ENCODE measurements around the gene TEDC1.

Gene TEDC1

GRCh38 chr14:105455766-105456660, 35.0 kb upstream of the TEDC1 start:
- H3K9me3 ChIP-seq = no peaks in the 10 kb centered on the region
- peaks cover 54% of the 10 kb centered on the region for H3K36me3 ChIP-seq
- no peak overlapping the region for H3K27ac ChIP-seq
- H3K4me3 ChIP-seq (ENCODE audit: low read depth in 1 of 2, low read length in 1 of 2) = no peak overlapping the region
- TF ChIP-seq CTCF (IDR thresholded peaks at IDR 0.05) = no peak
- no peaks in the 10 kb centered on the region for H3K4me1 ChIP-seq (ENCODE audit: control insufficient read depth in 1 of 2, insufficient read depth in 1 of 2, low read depth in 1 of 2, low read length in 1 of 2)
- H3K27me3 ChIP-seq = no peaks in the 10 kb centered on the region

- no peaks in the 10 kb centered on the region for H3K9me3 ChIP-seq
- H3K27ac ChIP-seq = no peak overlapping the region
- no peaks in the 10 kb centered on the region for H3K27me3 ChIP-seq
- no peaks in the 10 kb centered on the region for H3K4me1 ChIP-seq (ENCODE audit: control insufficient read depth in 1 of 2, insufficient read depth in 1 of 2, low read depth in 1 of 2, low read length in 1 of 2)
- no peak for TF ChIP-seq CTCF (IDR thresholded peaks at IDR 0.05)
- H3K36me3 ChIP-seq = peaks cover 57% of the 10 kb centered on the region
- H3K4me3 ChIP-seq (ENCODE audit: low read depth in 1 of 2, low read length in 1 of 2) = no peak overlapping the region
Observed at GRCh38 chr14:105456736-105457617, 34.1 kb upstream of the TEDC1 start.

GRCh38 chr14:105458010-105458409, 33.0 kb upstream of the TEDC1 start:
- Histone ChIP-seq H3K27ac (no peak overlapping the region), H3K4me3 (ENCODE audit: low read depth in 1 of 2, low read length in 1 of 2) (no peak overlapping the region), H3K9me3 (no peaks in the 10 kb centered on the region), H3K36me3 (peaks cover 55% of the 10 kb centered on the region), H3K4me1 (ENCODE audit: control insufficient read depth in 1 of 2, insufficient read depth in 1 of 2, low read depth in 1 of 2, low read length in 1 of 2) (no peaks in the 10 kb centered on the region), H3K27me3 (no peaks in the 10 kb centered on the region)
- no peak for TF ChIP-seq CTCF (IDR thresholded peaks at IDR 0.05)

GRCh38 chr14:105458571-105458970, 32.5 kb upstream of the TEDC1 start:
- H3K27me3 ChIP-seq = no peaks in the 10 kb centered on the region

More at GRCh38 chr14:105458571-105458970, 32.5 kb upstream of the TEDC1 start:
- no peaks in the 10 kb centered on the region for H3K4me1 ChIP-seq (ENCODE audit: control insufficient read depth in 1 of 2, insufficient read depth in 1 of 2, low read depth in 1 of 2, low read length in 1 of 2)
- no peak overlapping the region for H3K4me3 ChIP-seq (ENCODE audit: low read depth in 1 of 2, low read length in 1 of 2)
- TF ChIP-seq CTCF (IDR thresholded peaks at IDR 0.05) = no peak
- H3K36me3 ChIP-seq = peaks cover 57% of the 10 kb centered on the region
- H3K27ac ChIP-seq = no peak overlapping the region
- H3K9me3 ChIP-seq = no peaks in the 10 kb centered on the region
